ENCODE results near the gene NDUFAF2.

GRCh38 chr5:61009907-61010306, 64.9 kb downstream of the NDUFAF2 start:
- no peak for TF ChIP-seq CTCF (IDR thresholded peaks at IDR 0.05)
- TF ChIP-seq ZFX (IDR thresholded peaks at IDR 0.05; ENCODE audit: borderline replicate concordance): no peak

Measured in 22Rv1 (cell line).